Ascending aorta (tissue), 2 donors: ENCODE results near the gene CHST14. TPM values are rescaled to one million over a fixed set of nuclear protein-coding genes. Genes with fewer than 3 reads are reported as not detected.

Experiments used
- DNase-seq, 2 donors: peaks; one replicate each; pipeline ENCODE4 v3.0.0-alpha.2; 2019; ENCODE audit warnings: low spot score in 2 of 2
- H3K27ac ChIP-seq, 2 donors: fragments of 200-600 bp; sonication (generic); one replicate each; pipeline ENCODE4 v1.5.1; 2016 to 2017; ENCODE audit warnings: mild to moderate bottlenecking in 1 of 2
- H3K27me3 ChIP-seq: fragments of 200-600 bp; sonication (generic); one replicate; pipeline ENCODE4 v1.5.1; 2017
- H3K36me3 ChIP-seq, 2 donors: fragments of 200-600 bp; sonication (generic); one replicate each; pipeline ENCODE4 v1.5.1; 2016
- H3K4me1 ChIP-seq, 2 donors: fragments of 200-600 bp; sonication (generic); one replicate each; pipeline ENCODE4 v1.5.1; 2016 to 2017; ENCODE audit warnings: mild to moderate bottlenecking in 1 of 2
- H3K4me3 ChIP-seq, 2 donors: fragments of 200-600 bp; sonication (generic); one replicate each; pipeline ENCODE4 v1.5.1; 2016 to 2017; ENCODE audit warnings: mild to moderate bottlenecking in 1 of 2
- H3K9me3 ChIP-seq, 2 donors: fragments of 200-600 bp; sonication (generic); one replicate each; pipeline ENCODE4 v1.5.1; 2016
- intact Hi-C: fragments of 100-400 bp; cut with DNase I; formaldehyde crosslinking; loops from one replicate; pipeline ENCODE4 v1.15.1; 2023
- total RNA-seq: library from RNA; depleted of rRNA; stranded (reverse); fragments of >200 nt; gene quantifications from one replicate; pipeline ENCODE4 v1.1.0, GENCODE V29; 2016
- TF ChIP-seq, protein P1 (sequence below), 3 experiments: fragments of 200-600 bp in 2 of 3; fragments of 450-650 bp in 1 of 3; sonication (generic) in 2 of 3; IDR thresholded peaks; one replicate each; pipeline ENCODE4 v1.5.1; 2016 to 2019; ENCODE audit warnings: antibody characterized with exemption in 3 of 3, mild to moderate bottlenecking in 1 of 3, moderate library complexity in 1 of 3

Gene CHST14
- total RNA-seq, 1 donor from 2014 or later: 22.0 TPM

DNA sequence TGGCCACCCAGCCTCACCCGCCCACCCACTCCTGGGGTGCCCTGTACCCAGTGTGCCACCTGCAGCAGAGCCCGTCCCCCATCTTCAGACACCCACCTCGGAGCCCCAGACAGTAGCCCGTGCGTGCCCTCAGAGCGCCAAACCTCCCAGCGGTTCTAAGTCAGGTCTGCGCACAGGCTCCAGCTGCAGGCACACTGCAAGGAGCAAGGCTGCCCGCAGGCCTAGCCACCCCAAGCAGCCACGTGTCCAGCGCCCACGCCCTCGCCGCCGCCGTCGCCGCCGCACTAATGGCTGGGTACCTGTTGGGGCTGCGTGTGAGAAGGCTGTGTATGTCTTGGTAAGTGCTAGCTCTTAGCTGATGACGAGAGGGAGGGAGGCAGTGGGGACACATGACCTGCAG is 8.8 kb upstream of the CHST14 start:
- TF ChIP-seq, protein P1, sequence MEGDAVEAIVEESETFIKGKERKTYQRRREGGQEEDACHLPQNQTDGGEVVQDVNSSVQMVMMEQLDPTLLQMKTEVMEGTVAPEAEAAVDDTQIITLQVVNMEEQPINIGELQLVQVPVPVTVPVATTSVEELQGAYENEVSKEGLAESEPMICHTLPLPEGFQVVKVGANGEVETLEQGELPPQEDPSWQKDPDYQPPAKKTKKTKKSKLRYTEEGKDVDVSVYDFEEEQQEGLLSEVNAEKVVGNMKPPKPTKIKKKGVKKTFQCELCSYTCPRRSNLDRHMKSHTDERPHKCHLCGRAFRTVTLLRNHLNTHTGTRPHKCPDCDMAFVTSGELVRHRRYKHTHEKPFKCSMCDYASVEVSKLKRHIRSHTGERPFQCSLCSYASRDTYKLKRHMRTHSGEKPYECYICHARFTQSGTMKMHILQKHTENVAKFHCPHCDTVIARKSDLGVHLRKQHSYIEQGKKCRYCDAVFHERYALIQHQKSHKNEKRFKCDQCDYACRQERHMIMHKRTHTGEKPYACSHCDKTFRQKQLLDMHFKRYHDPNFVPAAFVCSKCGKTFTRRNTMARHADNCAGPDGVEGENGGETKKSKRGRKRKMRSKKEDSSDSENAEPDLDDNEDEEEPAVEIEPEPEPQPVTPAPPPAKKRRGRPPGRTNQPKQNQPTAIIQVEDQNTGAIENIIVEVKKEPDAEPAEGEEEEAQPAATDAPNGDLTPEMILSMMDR (IDR thresholded peaks at IDR 0.05): no peak
- no peak overlapping the region for H3K27ac ChIP-seq
- no peak for DNase-seq
- intact Hi-C loops: no loop called here
- peaks cover 39 to 69% of the 10 kb centered on the region in 2 donors for H3K36me3 ChIP-seq
- no peaks in the 10 kb centered on the region for H3K9me3 ChIP-seq
- H3K4me1 ChIP-seq: no peaks in the 10 kb centered on the region
- no peaks in the 10 kb centered on the region for H3K27me3 ChIP-seq
- H3K4me3 ChIP-seq: no peak overlapping the region

DNA sequence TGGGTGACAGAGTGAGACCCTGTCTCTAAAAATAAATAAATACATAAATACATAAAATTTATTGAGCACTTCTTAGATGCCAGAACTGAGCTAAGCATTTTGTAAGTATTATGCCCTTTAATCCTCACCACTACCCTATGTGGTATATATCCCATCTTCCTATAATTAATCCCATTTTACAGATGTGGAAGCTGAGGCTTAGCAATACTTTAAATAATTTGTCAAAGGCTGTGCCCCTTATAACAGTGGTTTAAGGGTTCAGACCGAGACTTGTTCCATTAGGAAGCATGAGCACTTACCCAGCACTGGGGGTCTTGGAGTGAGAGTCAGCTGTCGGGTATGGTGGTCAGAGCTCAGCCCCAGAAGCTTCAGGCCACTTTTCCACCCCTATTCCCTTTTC is 7.5 kb upstream of the CHST14 start:
- Histone ChIP-seq H3K27ac (no peak overlapping the region), H3K4me1 (no peaks in the 10 kb centered on the region), H3K9me3 (no peaks in the 10 kb centered on the region), H3K36me3 (peaks cover 39 to 69% of the 10 kb centered on the region in 2 donors), H3K27me3 (no peaks in the 10 kb centered on the region), H3K4me3 (no peak overlapping the region)
- intact Hi-C loops: no loop called here
- TF ChIP-seq, protein P1 (IDR thresholded peaks at IDR 0.05): no peak
- no peak for DNase-seq

DNA sequence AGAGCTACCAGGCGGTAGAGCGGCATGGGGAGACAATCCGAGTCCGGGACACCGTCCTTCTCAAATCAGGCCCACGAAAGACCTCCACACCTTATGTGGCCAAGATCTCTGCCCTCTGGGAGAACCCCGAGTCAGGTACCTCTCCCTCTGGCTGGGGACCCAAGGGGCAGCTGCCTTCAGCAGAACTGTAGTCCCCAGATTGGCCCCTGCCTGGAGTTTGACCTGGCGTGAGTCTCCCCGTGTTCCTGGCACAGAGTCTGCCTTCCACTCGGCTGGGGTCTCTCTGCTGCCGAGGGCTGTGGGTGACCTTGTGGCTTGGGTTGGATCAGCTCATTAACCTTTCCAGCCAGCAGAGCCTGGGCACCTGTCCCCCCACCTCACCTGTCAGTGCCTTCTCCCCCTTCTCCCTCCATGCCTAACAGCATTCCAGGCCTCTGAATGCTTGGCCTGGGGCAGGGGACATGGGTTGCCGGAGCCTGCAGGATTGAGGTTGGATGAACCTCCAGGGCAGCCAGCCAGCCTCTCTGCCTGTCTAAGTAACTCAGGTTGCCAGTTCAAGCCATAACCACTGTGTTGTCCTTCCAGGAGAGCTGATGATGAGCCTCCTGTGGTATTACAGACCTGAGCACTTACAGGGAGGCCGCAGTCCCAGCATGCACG is 6.8 kb upstream of the CHST14 start:
- TF ChIP-seq, protein P1 (IDR thresholded peaks at IDR 0.05): no peak
- Histone ChIP-seq H3K9me3 (no peaks in the 10 kb centered on the region), H3K36me3 (peaks cover 35 to 65% of the 10 kb centered on the region in 2 donors), H3K4me3 (no peak overlapping the region), H3K4me1 (no peaks in the 10 kb centered on the region), H3K27ac (no peak overlapping the region), H3K27me3 (no peaks in the 10 kb centered on the region)
- no peak for DNase-seq
- intact Hi-C loops: no loop called here

DNA sequence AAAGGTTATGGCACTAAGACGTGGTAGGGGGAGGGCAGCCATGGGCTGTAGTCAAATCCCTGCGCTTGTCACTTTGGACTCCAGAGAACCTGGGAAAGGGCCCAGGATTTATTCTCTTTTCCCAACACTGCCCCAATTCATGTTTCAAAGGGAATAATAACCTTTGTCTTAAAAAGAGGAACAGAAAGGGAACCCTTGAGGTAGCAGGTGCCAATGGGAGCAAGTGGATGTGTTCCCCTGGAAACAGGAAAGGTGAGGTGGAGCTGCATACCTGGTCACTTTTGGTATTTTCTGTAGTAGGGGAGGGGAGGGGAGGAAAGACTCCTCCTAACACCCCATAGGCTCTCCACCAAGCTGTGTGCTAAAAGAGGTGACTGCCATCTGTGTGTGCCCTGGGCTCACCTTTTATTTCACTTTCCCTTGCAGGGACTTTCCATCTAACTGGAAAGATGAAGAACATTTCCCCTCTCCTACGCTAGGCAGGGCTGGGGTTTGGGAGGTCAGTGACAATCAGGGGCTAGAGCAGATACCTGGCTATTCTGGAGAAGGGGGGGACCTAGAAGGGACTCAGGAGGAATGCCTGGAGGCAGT is 6.1 kb upstream of the CHST14 start:
- TF ChIP-seq, protein P1 (IDR thresholded peaks at IDR 0.05): no peak
- Histone ChIP-seq H3K36me3 (peaks cover 28 to 58% of the 10 kb centered on the region in 2 donors), H3K27ac (no peak overlapping the region), H3K4me1 (no peaks in the 10 kb centered on the region), H3K4me3 (no peak overlapping the region), H3K27me3 (no peaks in the 10 kb centered on the region), H3K9me3 (no peaks in the 10 kb centered on the region)
- DNase-seq: no peak
- intact Hi-C loops: no loop called here

DNA sequence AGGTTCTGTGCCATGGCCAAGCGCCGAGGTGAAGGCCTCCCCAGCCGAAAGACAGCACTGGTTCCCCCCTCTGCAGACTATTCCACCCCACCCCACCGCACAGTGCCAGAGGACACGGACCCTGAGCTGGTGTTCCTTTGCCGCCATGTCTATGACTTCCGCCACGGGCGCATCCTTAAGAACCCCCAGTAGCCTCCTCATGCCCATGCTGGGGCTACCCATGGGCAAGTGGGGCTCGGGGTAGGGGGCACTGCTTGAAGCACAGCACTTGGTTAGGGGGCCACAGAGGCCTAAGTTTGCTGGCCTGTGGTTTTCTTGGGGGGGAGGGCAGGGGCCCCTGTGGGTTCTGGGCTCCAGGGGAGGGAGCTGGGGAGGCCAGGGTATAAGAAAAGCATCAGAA is 4.8 kb upstream of the CHST14 start:
- intact Hi-C loops: no loop called here
- Histone ChIP-seq H3K27me3 (no peaks in the 10 kb centered on the region), H3K4me3 (no peak overlapping the region), H3K27ac (no peak overlapping the region), H3K36me3 (peaks cover 28 to 46% of the 10 kb centered on the region in 2 donors), H3K4me1 (peaks cover 0 to 2% of the 10 kb centered on the region in 2 donors), H3K9me3 (no peaks in the 10 kb centered on the region)
- TF ChIP-seq, protein P1 (IDR thresholded peaks at IDR 0.05): no peak
- no peak for DNase-seq
